Activated T-cell treated with anti-CD3 and anti-CD28 coated beads, Interleukin-2, amount 50 U/mL, for 4 hours (primary cell): ENCODE results near the gene GRK2. TPM values are rescaled to one million over a fixed set of nuclear protein-coding genes. Genes with fewer than 3 reads are reported as not detected.
A peak's percentile ranks its signal among the peaks of the same experiment; 100 is the strongest.

Source experiments
- ATAC-seq, 2 donors: fragments of 200-7000 bp; cut with Tn5 transposase; one replicate each; pipeline ENCODE4 v1.10.0; 2021
- DNase-seq: peaks from one replicate; pipeline ENCODE4 v3.0.0-alpha.2; 2020
- H3K27me3 Mint-ChIP-seq: one replicate; pipeline ENCODE4 v1.8.0; 2021; ENCODE audit warnings: low read depth, mixed read lengths
- H3K36me3 Mint-ChIP-seq: one replicate; pipeline ENCODE4 v1.8.0; 2022; ENCODE audit warnings: mixed read lengths; ENCODE audit not compliant: insufficient read depth
- H3K4me1 Mint-ChIP-seq: one replicate; pipeline ENCODE4 v1.8.0; 2021; ENCODE audit warnings: low read depth, mixed read lengths
- H3K4me3 Mint-ChIP-seq: one replicate; pipeline ENCODE4 v1.8.0; 2021; ENCODE audit warnings: mild to moderate bottlenecking, moderate library complexity, mixed read lengths
- H3K9me3 Mint-ChIP-seq: one replicate; pipeline ENCODE4 v1.8.0; 2021; ENCODE audit warnings: mixed read lengths
- total RNA-seq, 3 donors: library from RNA; stranded (reverse); gene quantifications; one replicate each; pipeline ENCODE4 v1.2.1, GENCODE V29; 2021

The GRK2 gene
- total RNA-seq, 3 donors from 2014 or later = 152 to 172 (median 171) TPM

DNA sequence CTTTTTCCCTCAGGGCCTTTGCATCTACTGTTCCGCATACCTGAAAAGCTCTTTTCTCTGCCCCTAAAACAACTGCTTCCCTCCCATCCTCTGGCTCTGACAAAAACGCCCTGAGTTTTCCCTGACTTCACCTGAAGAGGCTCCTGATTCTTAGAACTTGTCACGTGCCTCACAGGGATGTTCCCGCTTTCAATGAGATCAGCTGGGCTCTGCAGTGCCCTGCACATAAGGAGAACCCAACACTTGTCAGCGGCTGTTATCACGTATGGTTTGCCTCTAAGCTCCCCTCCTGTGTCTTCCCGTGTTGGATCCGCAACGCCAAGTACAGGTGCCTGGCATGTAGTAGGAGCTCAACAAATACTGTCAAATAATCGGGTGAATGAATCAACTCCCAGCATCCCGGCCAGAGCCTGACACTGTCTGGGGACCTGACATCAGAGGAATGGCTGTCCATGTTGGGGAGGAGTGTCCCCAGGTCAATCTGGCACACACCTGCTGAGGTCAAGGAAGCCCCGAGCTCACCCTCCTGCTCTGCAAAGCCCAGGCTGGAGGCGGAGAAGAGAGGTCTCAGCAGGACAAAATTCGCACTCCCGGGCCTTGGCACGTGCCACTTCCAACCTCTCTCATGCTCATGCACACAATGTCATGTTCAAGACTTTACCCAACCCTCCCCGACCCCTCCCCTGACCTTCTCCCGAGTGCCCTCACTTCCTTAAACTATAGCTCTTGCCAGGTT, 4.2 kb upstream of the GRK2 start:
- H3K36me3 Mint-ChIP-seq = peaks cover 2% of the 10 kb centered on the region
- peaks cover 3% of the 10 kb centered on the region for H3K27me3 Mint-ChIP-seq
- ATAC-seq = no peak
- peak overlapping the region; percentile 19 for H3K4me3 Mint-ChIP-seq
- no peak for DNase-seq
- peaks cover 39% of the 10 kb centered on the region for H3K4me1 Mint-ChIP-seq
- no peaks in the 10 kb centered on the region for H3K9me3 Mint-ChIP-seq

DNA sequence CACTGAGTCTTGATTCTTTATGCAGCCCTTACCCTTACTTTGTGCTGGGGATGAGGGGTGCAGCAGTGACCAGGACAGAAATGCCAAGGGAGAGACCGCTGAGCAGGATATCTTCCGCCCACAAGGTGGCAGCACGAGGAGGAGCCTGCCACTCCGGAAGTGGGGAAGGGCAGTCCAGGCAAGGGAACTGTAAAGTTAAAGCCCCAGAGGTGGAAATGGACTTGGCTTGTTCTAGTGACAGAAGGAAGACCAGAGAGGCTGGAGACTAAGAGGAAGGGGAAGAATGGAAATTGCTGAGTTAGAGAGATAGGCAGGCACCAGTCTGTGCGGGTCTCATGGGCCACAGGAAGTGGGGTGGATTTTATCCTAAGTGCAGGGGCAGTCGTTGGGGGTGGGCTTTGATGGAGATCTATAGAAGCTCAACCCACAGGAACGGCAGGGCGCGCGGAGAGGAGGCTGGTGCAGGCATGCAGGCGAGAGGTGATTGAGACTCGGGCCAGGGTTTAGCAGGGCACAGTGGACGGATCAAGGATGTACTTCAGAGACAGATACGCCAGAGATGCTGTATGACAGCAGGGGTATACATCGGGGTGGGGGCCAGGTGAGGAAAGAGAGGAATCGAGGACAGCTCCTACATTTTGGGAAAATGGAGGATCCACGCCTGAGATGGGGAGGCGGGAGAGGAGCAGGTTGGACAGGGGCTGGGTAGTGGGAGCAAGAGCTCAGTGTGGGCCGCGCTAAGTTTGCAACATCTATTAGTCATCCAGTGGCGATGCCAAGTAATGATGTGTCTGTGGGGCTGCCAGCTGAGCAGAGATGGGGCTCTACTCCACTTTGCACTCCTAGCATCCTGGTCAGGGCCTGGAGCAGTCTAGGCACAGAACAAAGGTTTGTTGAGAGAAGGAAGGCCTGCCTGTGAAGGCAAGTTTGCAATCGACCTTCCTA, 3.3 kb upstream of the GRK2 start:
- peak overlapping the region; percentile 19 for H3K4me3 Mint-ChIP-seq
- DNase-seq (peak; percentile 64), ATAC-seq (peak; percentile 30 to 34)
- no peaks in the 10 kb centered on the region for H3K9me3 Mint-ChIP-seq
- H3K36me3 Mint-ChIP-seq = peaks cover 2% of the 10 kb centered on the region
- H3K27me3 Mint-ChIP-seq = peaks cover 3% of the 10 kb centered on the region
- H3K4me1 Mint-ChIP-seq = peaks cover 44% of the 10 kb centered on the region

- H3K36me3 Mint-ChIP-seq = peaks cover 5% of the 10 kb centered on the region
- peaks cover 55% of the 10 kb centered on the region for H3K4me1 Mint-ChIP-seq
- no peak for DNase-seq
- peak overlapping the region; percentile 78 for H3K4me3 Mint-ChIP-seq
- no peak for ATAC-seq
- H3K9me3 Mint-ChIP-seq = no peaks in the 10 kb centered on the region
- peaks cover 3% of the 10 kb centered on the region for H3K27me3 Mint-ChIP-seq
These were observed 2.0 kb upstream of the GRK2 start for GRCh38 chr11:67264260-67264659.

DNA sequence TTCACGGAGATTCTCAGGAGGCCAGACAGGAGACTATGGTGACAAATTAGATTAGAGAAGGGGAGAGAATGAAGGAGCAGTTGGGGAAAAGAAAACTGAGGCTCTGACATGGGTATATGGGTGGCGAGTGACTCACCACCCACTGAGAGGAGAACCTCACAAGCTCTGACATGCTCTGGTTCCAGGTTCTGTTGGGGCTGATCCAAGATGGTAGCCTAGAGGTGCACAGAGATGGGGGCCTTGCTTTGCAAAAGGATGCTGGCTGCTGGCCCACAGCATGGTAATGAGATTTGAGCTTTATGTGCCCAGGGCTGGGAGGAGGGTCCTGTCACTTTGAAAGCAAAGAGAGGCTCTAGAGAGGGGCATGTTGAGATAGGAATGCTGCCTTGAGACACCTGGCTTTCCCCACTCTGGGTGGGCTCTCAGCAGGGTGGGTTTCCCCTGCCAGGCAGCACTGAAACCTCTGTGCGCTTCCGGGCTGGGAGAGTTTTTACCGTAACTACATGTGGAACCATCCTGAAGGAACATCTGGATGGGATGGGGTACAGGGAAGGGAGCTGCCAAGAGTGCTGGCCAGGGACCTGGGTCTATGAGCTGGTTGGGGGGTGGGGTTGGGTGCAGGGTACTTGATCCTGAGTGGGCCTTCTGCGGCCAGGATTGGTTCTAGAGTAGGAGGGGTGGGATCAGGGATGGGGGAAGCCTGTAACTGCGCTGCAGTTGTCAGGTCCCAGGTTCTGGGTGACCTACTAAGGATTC, 1.2 kb upstream of the GRK2 start:
- ATAC-seq = no peak
- Mint-ChIP-seq H3K4me1 (peaks cover 63% of the 10 kb centered on the region), H3K9me3 (no peaks in the 10 kb centered on the region), H3K36me3 (peaks cover 5% of the 10 kb centered on the region), H3K27me3 (peaks cover 3% of the 10 kb centered on the region), H3K4me3 (peak overlapping the region; percentile 81)
- no peak for DNase-seq

- peaks cover 5% of the 10 kb centered on the region for H3K36me3 Mint-ChIP-seq
- H3K4me1 Mint-ChIP-seq = peaks cover 71% of the 10 kb centered on the region
- no peaks in the 10 kb centered on the region for H3K9me3 Mint-ChIP-seq
- peak; percentile 44 to 51 for ATAC-seq
- peak; percentile 76 for DNase-seq
- H3K4me3 Mint-ChIP-seq = peak overlapping the region; percentile 81
- peaks cover 3% of the 10 kb centered on the region for H3K27me3 Mint-ChIP-seq
These were observed 432 bp upstream of the GRK2 start for GRCh38 chr11:67265633-67266448.

DNA sequence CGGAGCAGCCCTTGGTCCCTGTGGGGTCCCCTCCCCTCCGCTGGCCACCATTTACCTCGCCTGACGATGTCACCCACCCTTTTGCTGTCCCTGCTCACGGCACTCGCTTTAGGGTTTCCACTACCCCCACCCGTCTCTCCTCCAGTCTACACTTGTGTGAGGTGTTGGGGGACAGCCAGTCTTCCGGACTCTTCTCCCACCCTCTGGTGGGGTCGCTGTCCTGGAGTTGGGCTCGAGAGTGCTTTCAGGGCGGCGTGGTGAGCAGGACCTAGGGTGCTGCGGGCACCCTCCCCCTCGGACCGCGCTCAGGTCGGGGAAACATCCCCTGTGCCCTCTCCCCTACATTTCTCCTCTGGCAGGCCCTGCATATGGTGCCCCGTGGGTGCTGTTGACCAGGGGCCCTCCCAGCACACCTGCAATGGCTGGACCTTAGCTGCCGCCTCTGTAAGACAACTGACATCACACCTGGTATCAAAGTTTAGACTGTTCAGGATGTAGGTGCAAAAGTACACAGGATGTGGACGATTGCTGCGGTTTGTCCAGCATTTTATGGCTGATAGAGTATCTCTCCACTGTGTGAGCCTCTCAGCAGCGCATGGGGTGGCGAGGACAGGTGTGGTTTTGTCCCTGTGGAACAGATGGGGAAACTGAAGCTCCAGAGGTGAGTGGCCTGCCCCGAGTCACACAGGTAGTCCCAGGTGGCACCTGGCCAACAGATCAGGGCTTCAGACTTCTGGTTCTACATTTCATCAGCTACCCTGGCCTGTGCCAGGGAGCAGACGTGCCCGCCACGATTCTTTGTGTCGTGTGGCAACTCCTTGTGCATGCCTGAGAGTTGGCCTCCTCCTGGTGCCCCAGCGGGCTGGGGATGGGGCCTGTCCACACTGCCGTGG, 1.2 kb downstream of the GRK2 start:
- Mint-ChIP-seq H3K4me3 (peak overlapping the region; percentile 96), H3K4me1 (peaks cover 77% of the 10 kb centered on the region), H3K9me3 (no peaks in the 10 kb centered on the region), H3K36me3 (peaks cover 5% of the 10 kb centered on the region), H3K27me3 (no peaks in the 10 kb centered on the region)
- ATAC-seq = no peak
- no peak for DNase-seq

GRCh38 chr11:67268081-67268961, 2.0 kb downstream of the GRK2 start:
- Mint-ChIP-seq H3K27me3 (no peaks in the 10 kb centered on the region), H3K4me3 (peak overlapping the region; percentile 96), H3K4me1 (peaks cover 77% of the 10 kb centered on the region), H3K36me3 (peaks cover 5% of the 10 kb centered on the region), H3K9me3 (no peaks in the 10 kb centered on the region)
- ATAC-seq (peak; percentile 42 to 47), DNase-seq (peak; percentile 36)

GRCh38 chr11:67268962-67269268, 2.6 kb downstream of the GRK2 start:
- no peak for ATAC-seq
- no peak for DNase-seq
- Mint-ChIP-seq H3K4me1 (peaks cover 81% of the 10 kb centered on the region), H3K36me3 (peaks cover 5% of the 10 kb centered on the region), H3K9me3 (no peaks in the 10 kb centered on the region), H3K4me3 (peak overlapping the region; percentile 96), H3K27me3 (no peaks in the 10 kb centered on the region)

DNA sequence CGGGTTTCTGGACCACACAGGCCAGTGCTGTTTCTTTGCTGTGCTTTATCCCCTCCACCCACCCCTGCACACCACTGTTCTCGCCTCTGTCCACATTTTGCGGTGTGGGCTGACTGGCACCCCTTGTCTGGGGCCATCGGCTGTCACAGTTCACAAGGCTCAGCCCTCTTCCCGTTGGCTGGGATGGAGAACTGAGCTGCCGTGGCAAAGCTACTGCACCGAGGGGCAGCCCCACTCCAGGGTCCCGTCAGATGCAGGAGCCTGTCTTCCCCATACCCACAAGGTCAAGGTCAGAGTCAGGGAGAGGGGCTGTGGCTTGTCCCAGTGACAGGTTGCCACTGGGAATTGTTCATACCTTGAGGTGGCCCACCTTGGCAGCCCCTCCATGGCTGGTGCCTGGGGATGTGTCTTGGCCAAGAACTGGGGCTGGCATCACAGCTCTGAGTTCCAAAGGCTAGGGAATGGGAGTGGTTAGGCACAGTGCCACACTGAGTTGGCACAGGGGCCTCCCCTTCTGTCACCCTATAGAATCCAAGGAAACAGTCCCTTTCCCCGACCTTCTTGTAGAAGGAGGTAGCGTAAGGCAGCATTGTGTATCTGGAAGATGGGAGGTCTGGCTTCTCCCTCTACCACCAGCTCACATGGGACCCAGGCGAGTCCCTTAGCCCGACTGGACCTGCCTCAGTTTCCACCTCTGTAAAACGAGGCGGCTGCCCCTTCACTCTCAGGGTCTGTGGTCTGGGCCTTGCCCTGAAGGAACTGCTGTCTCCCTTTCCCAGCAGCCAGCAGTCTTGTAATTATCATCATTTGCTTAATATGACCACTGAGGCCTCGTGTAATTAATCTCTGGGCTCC, 3.4 kb downstream of the GRK2 start:
- no peak for DNase-seq
- Mint-ChIP-seq H3K27me3 (no peaks in the 10 kb centered on the region), H3K36me3 (peaks cover 5% of the 10 kb centered on the region), H3K4me3 (peak overlapping the region; percentile 96), H3K9me3 (no peaks in the 10 kb centered on the region), H3K4me1 (peaks cover 83% of the 10 kb centered on the region)
- ATAC-seq = no peak

GRCh38 chr11:67270256-67271204, 4.3 kb downstream of the GRK2 start:
- DNase-seq = no peak
- H3K4me1 Mint-ChIP-seq = peaks cover 84% of the 10 kb centered on the region
- peaks cover 5% of the 10 kb centered on the region for H3K36me3 Mint-ChIP-seq
- ATAC-seq = no peak
- no peaks in the 10 kb centered on the region for H3K27me3 Mint-ChIP-seq
- peak overlapping the region; percentile 96 for H3K4me3 Mint-ChIP-seq
- H3K9me3 Mint-ChIP-seq = no peaks in the 10 kb centered on the region

DNA sequence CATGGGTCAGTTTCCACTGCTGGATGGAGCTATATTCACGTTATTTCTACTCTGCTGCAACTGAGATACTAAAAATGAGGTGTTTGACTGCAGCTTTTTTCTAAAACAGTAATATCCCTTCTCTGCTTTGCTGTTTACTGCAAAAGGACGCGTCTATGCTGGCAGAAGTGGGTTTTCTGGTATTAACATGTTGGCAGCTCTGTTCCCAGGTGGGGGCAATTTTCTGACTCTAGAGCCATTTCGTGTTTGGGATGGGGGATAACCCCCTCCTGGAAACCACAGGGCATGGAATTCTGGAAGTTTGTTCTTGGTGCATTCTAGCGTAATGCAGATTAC, 4.9 kb downstream of the GRK2 start:
- no peak for ATAC-seq
- H3K36me3 Mint-ChIP-seq = peaks cover 5% of the 10 kb centered on the region
- no peaks in the 10 kb centered on the region for H3K27me3 Mint-ChIP-seq
- peak overlapping the region; percentile 96 for H3K4me3 Mint-ChIP-seq
- no peak for DNase-seq
- peaks cover 85% of the 10 kb centered on the region for H3K4me1 Mint-ChIP-seq
- no peaks in the 10 kb centered on the region for H3K9me3 Mint-ChIP-seq
